Measurements from ENCODE around the gene SLC2A8. TPM values are rescaled to one million over a fixed set of nuclear protein-coding genes. Genes with fewer than 3 reads are reported as not detected.

SLC2A8 gene
- total RNA-seq, 1 experiment from 2014 or later = 37.4 TPM

DNA sequence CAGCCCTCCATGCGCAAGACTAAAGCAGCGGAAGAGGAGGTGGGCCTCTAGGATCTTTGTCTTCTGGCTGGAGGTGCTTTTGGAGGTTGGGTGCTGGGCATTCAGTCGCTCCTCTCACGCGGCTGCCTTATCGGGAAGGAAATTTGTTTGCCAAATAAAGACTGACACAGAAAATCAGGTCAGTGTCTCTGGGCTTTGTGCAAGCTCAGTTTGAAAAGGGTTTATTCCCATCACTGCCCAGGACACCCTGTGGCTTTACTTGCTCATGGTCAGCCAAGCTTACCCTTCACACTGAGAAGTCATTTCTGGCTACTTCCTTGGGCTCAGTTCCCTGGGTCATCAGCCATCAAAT lies 10.5 kb downstream of the SLC2A8 start (continued):
- TF ChIP-seq, protein P1, sequence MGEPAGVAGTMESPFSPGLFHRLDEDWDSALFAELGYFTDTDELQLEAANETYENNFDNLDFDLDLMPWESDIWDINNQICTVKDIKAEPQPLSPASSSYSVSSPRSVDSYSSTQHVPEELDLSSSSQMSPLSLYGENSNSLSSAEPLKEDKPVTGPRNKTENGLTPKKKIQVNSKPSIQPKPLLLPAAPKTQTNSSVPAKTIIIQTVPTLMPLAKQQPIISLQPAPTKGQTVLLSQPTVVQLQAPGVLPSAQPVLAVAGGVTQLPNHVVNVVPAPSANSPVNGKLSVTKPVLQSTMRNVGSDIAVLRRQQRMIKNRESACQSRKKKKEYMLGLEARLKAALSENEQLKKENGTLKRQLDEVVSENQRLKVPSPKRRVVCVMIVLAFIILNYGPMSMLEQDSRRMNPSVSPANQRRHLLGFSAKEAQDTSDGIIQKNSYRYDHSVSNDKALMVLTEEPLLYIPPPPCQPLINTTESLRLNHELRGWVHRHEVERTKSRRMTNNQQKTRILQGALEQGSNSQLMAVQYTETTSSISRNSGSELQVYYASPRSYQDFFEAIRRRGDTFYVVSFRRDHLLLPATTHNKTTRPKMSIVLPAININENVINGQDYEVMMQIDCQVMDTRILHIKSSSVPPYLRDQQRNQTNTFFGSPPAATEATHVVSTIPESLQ (CRISPR knock-in tag; IDR thresholded peaks at IDR 0.05) = no peak
- TF ChIP-seq NFE2L1 (CRISPR knock-in tag; IDR thresholded peaks at IDR 0.05) (no peak), CBFB (CRISPR knock-in tag; IDR thresholded peaks at IDR 0.05; ENCODE audit: low read depth) (no peak)

GRCh38 chr9:127411122-127411521 lies 14.2 kb downstream of the SLC2A8 start:
- ChIA-PET POLR2A (interaction anchor here (0.7 kb wide), 1 partner anchor 12 kb away, joined by 7 read pairs; no protein-coding TSS in a partner anchor), CTCF (no interaction called here)
- Mint-ChIP-seq H3K4me1 (no peaks in the 10 kb centered on the region), H3K27ac (no peak overlapping the region), H3K36me3 (0 out of 2 replicates have a peak, but pooled peaks cover 4% of the 10 kb centered on the region), H3K27me3 (ENCODE audit: low read depth) (no peaks in the 10 kb centered on the region), H3K9me3 (no peaks in the 10 kb centered on the region), H3K4me3 (no peak overlapping the region)
- ATAC-seq = no peak
- no peak for DNase-seq (ENCODE audit: low spot score)
- TF ChIP-seq GRHL2 (CRISPR knock-in tag; IDR thresholded peaks at IDR 0.05; ENCODE audit: insufficient replicate concordance, severe bottlenecking) (no peak), CREB1 (CRISPR knock-in tag; IDR thresholded peaks at IDR 0.05) (no peak), ZNF281 (CRISPR knock-in tag; IDR thresholded peaks at IDR 0.05) (no peak), TP53 (CRISPR knock-in tag; IDR thresholded peaks at IDR 0.05) (no peak), CBFB (CRISPR knock-in tag; IDR thresholded peaks at IDR 0.05; ENCODE audit: low read depth) (no peak), TEAD4 (CRISPR knock-in tag; IDR thresholded peaks at IDR 0.05) (no peak), ZNF416 (CRISPR knock-in tag; IDR thresholded peaks at IDR 0.05) (no peak), ATF2 (CRISPR knock-in tag; IDR thresholded peaks at IDR 0.05; ENCODE audit: borderline replicate concordance, low read depth) (no peak), SMAD4 (CRISPR knock-in tag; IDR thresholded peaks at IDR 0.05) (no peak), ZNF121 (CRISPR knock-in tag; IDR thresholded peaks at IDR 0.05) (no peak)

DNA sequence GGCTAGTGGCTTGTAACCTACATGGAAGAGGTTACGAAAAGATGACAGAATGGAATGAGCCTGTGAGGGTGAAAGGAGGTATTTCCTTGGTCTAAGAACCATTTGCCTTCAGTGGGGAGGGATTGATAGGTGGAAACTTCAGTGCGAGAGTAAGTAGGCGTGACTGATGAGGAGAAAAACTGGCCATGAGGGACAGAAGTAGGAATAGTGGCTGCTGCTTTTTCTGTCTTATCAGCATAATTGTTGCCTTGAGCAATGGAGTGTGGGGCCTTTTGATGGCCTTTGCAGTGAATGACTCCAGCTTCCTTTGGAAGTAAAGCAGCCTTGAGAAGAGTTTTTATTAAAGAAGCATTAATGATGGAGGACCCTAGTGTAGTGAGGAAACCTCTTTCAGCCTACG lies 18.2 kb downstream of the SLC2A8 start:
- POLR2A ChIA-PET = interaction anchor here (0.9 kb wide), 1 partner anchor 9 kb away, joined by 3 read pairs; the partner anchor contains the start of gene ZNF79
- H3K36me3 Mint-ChIP-seq = no peaks in the 10 kb centered on the region
- CTCF ChIA-PET = interaction anchor here (0.6 to 2.0 kb wide), 4 partner anchors 54 to 329 kb away, joined by 3 to 6 read pairs (median 4); partner anchors contain the start of gene TOR2A
- H3K9me3 Mint-ChIP-seq = no peaks in the 10 kb centered on the region
- peaks cover 3% of the 10 kb centered on the region; the same call in 1 of the 2 replicates for H3K27me3 Mint-ChIP-seq (ENCODE audit: low read depth)
- no peak overlapping the region; the same call in 1 of the 2 replicates for H3K27ac Mint-ChIP-seq
- DNase-seq (ENCODE audit: low spot score) (no peak), ATAC-seq (no peak)
- H3K4me3 Mint-ChIP-seq = no peak overlapping the region
- H3K4me1 Mint-ChIP-seq = peaks cover 19% of the 10 kb centered on the region
- TF ChIP-seq RELA (CRISPR knock-in tag; IDR thresholded peaks at IDR 0.05; ENCODE audit: borderline replicate concordance) (no peak), ZNF281 (CRISPR knock-in tag; IDR thresholded peaks at IDR 0.05) (no peak), FOXP1 (CRISPR knock-in tag; IDR thresholded peaks at IDR 0.05; ENCODE audit: borderline replicate concordance) (no peak), MYBL2 (CRISPR knock-in tag; IDR thresholded peaks at IDR 0.05) (no peak), NR3C1 (CRISPR knock-in tag; conservative IDR thresholded peaks at IDR 0.05; ENCODE audit: low read depth) (no peak), JAZF1 (CRISPR knock-in tag; IDR thresholded peaks at IDR 0.05) (no peak), CREB1 (CRISPR knock-in tag; IDR thresholded peaks at IDR 0.05) (no peak), ZSCAN18 (CRISPR knock-in tag; IDR thresholded peaks at IDR 0.05) (no peak)
- TF ChIP-seq, protein P2, sequence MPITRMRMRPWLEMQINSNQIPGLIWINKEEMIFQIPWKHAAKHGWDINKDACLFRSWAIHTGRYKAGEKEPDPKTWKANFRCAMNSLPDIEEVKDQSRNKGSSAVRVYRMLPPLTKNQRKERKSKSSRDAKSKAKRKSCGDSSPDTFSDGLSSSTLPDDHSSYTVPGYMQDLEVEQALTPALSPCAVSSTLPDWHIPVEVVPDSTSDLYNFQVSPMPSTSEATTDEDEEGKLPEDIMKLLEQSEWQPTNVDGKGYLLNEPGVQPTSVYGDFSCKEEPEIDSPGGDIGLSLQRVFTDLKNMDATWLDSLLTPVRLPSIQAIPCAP (CRISPR knock-in tag; IDR thresholded peaks at IDR 0.05) = no peak
- TF ChIP-seq, protein P3, sequence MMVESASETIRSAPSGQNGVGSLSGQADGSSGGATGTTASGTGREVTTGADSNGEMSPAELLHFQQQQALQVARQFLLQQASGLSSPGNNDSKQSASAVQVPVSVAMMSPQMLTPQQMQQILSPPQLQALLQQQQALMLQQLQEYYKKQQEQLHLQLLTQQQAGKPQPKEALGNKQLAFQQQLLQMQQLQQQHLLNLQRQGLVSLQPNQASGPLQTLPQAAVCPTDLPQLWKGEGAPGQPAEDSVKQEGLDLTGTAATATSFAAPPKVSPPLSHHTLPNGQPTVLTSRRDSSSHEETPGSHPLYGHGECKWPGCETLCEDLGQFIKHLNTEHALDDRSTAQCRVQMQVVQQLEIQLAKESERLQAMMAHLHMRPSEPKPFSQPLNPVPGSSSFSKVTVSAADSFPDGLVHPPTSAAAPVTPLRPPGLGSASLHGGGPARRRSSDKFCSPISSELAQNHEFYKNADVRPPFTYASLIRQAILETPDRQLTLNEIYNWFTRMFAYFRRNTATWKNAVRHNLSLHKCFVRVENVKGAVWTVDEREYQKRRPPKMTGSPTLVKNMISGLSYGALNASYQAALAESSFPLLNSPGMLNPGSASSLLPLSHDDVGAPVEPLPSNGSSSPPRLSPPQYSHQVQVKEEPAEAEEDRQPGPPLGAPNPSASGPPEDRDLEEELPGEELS (CRISPR knock-in tag; IDR thresholded peaks at IDR 0.05) = no peak

All from WTC11 (cell line).